GM21528 (cell line): ENCODE data around the gene DMPK.

Source experiments
- ATAC-seq: cut with Tn5 transposase; IDR thresholded peaks from one replicate; pipeline ENCODE4 v1.9.1; 2021; ENCODE audit warnings: mild to moderate bottlenecking, moderate library complexity; ENCODE audit not compliant: unreplicated experiment, low FRiP score

The DMPK gene

DNA sequence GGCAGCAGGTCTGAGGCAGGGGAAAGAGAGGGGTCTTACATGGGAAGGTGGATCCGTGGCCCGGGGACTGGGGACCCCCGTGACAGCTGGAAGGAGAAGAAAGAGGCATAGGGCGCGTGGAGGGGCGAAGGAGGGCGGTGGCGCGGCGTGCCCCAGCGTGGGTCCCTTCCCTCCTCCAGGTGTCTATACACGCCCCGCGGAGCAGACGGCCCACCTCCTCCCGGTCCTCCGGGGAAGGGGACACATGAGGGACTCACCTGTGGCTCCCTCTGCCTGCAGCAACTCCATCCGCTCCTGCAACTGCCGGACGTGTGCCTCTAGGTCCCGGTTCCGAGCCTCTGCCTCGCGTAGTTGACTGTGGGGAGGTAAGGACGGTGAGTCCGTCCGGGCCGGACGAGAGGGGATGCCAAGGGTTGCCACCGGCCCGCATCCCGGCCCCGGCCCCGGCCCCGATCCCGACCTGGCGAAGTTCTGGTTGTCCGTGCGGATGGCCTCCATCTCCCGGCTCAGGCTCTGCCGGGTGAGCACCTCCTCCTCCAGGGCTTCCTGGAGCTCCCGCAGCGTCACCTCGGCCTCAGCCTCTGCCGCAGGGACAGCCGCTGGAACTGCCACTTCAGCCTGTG lies 10.9 kb downstream of the DMPK start:
- no peak for ATAC-seq

DNA sequence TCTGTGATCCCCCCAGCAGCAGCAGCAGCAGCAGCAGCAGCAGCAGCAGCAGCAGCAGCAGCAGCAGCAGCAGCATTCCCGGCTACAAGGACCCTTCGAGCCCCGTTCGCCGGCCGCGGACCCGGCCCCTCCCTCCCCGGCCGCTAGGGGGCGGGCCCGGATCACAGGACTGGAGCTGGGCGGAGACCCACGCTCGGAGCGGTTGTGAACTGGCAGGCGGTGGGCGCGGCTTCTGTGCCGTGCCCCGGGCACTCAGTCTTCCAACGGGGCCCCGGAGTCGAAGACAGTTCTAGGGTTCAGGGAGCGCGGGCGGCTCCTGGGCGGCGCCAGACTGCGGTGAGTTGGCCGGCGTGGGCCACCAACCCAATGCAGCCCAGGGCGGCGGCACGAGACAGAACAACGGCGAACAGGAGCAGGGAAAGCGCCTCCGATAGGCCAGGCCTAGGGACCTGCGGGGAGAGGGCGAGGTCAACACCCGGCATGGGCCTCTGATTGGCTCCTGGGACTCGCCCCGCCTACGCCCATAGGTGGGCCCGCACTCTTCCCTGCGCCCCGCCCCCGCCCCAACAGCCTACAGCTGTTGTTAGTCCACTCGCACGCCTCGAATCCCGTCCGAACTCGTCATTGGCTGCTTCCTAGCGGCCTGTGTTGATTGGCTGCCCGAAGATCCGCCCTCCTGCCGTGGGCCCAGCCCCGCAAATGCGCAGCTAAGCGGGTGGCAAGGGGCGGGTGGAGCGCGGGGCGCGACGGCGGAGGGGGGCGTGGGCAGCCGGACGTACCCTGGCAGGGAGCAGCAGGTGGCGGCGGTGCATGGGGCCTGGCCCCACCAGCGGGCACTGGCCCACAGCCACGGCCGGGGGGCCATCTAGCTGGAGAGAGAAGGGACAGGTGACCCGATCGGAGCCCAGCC lies 11.8 kb downstream of the DMPK start:
- ATAC-seq, result peak; percentile 46

DNA sequence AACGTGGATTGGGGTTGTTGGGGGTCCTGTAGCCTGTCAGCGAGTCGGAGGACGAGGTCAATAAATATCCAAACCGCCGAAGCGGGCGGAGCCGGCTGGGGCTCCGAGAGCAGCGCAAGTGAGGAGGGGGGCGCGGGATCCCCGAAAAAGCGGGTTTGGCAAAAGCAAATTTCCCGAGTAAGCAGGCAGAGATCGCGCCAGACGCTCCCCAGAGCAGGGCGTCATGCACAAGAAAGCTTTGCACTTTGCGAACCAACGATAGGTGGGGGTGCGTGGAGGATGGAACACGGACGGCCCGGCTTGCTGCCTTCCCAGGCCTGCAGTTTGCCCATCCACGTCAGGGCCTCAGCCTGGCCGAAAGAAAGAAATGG lies 12.5 kb downstream of the DMPK start:
- ATAC-seq, result no peak

DNA sequence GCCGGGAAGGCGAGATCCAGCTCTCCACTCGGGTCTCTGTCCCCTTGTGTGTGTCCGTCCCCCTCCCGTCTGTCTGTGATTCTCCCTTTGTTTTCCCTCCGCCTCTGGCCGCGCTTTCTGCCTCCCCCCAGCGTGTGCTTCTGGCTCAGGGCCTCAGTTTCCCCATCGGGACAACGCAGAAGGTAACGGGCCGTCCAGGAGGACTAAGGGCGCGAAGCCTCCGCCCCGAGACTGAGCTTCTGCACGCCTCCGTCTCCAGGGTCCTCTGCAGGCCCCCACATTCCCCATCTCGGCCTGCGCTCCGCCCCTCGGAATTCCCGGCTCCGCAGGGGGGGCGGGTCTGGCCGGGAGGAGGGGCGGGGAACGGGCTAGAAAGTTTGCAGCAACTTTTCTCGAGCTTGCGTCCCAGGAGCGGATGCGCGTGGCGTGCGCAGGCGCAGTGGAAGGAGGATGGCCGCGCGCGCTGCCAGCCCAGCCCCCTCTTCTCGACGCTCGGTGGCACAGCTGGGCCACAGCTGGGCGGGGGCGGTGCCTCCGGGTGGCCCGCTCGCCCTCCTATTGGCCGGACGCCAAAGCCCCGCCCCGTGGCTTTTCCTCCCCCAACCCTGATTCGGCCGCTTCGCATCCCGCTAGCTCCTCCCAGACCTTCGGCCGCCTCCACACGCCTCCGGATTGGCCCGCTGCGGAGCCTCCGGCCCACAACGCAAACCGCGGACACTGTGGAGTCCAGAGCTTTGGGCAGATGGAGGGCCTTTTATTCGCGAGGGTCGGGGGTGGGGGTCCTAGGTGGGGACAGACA lies 13.1 kb downstream of the DMPK start, which contains the start of gene SIX5:
Gene SIX5 (minus strand): TSS at position 269 of the 799 bp plus-strand sequence. CDS start 408 bp downstream, outside the sequence.
- peak; percentile 54 for ATAC-seq

DNA sequence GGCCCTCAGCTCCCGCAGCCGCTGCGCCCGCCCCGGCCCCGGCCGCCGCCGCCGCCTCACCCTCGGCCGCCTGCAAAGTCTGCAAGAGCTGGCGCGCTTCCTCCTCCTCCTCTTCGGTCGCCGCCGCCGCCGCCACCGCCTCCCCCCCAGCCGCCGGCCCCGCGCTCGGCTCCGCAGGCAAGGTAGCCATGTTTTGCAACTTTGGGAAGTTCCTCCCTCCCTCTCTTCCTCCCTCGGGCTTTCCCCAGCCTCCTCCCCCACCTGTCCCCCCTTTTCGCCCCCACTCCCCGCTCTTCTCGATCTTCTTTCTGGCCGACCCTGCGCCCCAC lies 13.7 kb downstream of the DMPK start:
- no peak for ATAC-seq

DNA sequence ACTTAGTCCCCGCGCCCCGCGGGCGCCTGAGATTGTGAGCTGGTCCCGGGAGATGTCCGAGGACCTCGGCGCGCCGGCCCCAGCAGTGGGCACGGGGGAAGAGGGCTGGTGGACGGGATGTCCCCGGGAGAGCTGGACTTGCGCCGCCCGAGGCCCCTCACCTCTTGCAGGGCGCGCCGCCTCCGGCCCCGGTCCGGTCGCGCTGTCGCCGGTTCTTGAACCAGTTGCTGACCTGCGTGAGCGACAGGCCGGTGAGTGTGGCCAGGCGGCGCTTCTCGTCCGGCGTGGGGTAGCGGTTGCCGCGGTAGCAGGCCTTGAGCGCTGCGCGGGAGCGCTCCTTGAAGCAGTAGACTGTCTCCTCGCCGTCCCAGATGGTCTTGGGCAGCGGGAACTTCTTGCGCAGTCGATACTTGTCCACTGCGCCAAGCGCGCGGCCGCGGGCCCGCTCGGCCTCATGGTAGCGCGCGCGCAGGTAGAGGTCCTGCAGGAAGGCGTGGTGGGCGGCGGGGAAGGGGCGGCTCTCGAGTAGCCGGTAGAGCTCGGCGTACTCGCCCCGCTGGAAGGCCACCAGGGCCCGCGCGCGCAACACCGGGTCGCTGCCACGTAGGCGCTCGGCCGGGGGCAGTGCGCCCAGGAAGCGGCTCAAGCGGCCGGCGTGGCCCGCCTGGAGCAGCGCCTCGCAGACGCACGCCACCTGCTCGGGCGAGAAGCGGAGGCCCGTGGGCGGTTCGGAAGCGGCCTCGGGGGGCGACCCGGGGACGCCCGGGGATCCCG lies 14.2 kb downstream of the DMPK start:
- ATAC-seq, result no peak

DNA sequence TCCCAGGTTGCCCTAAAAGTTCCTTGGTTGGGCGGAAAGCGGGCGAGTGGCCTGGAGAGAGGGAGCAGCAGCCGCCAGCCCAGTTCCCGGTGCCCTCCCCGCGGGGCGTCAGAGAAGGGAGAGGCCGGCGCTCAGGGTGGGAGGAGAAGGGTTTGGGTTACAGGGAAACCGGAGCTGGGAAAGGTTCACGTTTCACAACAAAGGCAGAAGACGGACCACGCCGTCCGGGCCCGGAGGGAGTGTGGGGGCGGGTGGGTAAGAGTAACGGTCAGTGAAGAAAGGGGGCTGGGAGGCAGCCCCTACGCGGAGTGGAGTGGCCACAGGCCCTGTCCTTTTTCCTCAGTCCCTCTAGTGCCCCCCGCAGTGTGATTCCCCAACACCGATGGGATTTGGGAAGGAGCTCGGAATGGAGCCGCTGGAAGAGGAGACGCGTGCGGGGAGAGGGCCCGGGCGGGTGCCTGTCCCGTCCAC lies 14.8 kb downstream of the DMPK start:
- ATAC-seq, result no peak

DNA sequence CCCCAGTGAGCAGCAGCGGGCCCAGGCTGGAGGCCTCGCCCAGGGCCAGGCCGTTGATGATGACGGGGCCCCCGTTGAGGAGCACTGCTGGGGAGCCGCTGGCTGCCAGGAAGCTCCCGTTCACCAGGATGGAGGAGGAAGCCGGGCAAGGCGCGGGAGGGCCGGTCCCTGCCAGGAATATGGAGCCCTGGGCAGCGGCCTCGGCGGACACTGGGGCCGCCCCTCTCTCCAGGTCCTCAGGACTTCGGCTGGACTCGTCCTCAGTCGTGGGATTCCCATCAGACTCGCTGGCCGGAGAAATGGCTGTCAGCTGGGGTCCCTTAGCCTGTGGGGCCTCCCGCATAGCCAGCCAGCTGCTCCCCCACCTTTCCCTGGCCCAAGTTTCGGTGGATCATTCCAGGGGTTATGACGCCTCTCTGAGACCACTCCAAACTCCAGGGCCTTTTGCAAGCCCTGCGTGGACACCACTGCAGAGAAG lies 15.4 kb downstream of the DMPK start:
- no peak for ATAC-seq

DNA sequence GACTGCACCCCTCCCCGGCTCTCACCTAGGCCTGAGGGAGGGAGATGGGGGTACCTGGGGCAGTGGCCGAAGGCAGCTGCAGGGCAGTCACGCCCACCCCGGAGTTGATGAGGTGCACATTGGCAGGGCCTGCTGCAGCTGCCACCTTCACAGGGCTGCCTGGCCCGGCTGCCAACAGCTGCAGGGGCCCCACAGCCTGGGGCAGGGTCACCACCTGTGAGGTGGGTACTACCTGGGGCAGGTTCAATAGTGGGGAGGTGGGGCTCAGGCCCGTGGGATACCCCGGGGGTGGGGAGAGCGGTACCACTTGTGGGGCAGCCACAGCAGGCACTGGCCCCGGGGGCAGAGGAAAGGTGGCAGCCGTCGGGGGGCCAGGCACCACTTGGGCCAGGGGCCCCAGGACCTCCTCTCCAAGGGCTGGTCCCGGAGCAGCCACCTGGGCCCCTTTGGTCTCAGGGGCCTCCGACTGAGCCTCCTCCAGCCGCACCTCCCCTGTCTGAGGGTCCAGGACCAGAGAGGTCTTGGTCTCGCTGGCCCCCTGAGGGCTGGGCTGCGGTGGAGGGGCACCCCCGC lies 15.9 kb downstream of the DMPK start:
- ATAC-seq, result no peak

DNA sequence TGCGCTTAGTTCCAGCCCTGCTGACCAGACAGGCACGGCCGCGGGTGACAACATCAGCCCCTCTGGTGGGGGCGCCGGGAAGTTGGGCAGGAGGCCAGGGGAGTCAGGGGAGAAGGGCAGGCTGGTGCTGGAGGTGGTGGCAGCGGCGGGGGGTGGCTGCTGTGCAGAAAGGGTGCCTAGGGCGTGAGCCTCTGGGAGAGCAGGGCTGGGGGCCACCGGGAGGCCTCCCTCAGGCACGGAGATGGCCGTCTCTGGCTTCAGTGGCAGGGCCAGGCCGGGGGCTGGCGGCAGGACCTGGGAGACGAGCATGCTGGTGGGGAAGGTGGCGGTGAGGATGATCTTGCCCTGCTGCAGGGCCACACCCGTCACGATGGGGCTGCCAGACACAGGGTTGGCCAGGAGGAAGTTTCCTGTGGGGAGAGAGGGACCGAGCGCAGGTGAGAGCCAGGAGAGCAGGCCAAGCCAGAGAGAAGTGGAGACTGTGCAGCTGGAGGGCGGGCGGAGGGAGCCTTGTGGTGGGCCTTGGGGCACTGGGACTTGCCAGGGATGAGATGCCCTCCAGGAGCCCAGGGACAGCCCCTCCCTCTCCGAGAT lies 16.5 kb downstream of the DMPK start:
- no peak for ATAC-seq

DNA sequence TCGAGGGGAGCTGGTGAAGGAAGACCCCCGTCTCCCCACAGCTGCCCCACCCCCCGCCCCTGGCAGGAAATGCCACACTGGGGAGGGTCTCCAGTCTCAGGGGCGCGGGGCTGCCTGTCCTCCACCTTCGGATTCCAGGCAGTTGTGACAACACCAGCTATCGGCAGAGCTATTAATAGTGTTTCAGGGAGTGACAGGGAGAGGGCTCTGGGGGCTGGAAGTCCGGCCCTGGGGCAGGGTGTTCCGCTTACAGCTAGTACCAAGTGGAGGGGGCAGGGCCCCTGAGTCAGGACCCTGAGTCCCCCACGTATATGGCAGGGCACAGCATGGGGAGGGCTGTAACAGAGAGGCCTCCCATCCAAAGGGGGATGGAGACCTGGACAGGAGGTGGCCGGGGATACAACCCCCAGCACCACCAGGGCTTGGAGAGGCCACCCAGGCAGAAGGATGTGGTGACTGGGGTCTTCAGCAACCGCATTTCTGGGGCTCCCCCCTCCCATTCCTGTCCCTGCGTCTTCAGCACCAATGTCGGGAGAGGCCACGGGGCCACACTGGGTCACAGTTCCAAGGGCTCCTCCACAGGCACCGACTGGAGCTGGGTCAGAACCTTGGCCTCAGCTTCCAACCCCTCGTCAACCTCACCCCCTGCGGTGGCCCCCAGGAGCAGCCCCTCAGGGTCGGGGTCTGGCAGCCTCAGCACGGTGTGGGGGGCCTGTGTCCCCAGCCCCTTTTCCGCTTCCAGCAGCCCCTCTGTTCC lies 17.2 kb downstream of the DMPK start:
- no peak for ATAC-seq

DNA sequence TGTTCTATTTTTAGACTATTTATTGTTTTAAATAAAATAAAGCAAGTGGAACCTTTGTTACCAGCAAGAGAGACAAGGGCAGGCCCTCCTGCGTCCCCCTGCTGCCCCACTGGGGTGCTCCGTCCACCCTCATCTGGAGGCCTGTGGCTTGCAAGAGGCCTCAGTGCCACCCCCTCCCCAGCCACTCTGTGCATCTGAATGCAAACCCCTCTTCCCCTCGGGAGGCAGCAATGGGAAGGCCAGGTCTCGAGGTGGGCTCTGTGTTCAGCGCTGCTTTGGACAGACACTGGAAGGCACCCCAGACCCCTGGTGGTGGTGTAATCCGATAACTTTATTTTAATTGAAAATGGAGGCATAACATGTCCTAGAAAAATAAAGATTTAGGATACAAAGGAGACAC lies 17.8 kb downstream of the DMPK start:
- ATAC-seq, result no peak

DNA sequence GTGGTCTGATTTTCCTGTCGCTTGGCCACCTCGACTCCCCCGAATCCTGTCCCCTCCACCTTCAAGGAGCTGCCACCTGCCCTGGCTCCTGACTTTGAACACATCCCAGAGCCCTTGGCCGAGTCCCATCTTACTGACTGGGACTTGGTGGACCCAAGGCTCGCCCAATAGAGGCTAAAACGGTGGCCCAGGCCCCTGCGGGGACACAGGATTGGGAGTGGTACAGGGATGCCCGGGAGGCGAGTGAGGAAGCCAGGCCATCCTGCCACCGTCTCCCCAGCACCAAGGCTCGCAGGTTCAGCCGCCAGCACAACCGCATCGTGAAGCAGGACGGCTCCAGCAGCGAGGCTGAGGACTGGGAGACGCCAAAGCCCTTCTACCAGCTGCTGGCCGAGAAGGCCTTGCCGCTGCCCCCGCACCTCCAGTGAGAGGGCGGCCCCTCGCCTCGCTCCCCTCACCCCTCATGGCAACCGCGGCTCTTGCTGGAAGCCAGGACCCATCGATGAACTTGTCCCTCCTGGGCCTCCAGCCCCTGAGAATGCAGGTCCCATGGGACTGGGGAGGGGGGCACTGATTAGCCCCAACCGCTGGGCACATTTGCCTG lies 18.5 kb downstream of the DMPK start:
- ATAC-seq, result no peak

DNA sequence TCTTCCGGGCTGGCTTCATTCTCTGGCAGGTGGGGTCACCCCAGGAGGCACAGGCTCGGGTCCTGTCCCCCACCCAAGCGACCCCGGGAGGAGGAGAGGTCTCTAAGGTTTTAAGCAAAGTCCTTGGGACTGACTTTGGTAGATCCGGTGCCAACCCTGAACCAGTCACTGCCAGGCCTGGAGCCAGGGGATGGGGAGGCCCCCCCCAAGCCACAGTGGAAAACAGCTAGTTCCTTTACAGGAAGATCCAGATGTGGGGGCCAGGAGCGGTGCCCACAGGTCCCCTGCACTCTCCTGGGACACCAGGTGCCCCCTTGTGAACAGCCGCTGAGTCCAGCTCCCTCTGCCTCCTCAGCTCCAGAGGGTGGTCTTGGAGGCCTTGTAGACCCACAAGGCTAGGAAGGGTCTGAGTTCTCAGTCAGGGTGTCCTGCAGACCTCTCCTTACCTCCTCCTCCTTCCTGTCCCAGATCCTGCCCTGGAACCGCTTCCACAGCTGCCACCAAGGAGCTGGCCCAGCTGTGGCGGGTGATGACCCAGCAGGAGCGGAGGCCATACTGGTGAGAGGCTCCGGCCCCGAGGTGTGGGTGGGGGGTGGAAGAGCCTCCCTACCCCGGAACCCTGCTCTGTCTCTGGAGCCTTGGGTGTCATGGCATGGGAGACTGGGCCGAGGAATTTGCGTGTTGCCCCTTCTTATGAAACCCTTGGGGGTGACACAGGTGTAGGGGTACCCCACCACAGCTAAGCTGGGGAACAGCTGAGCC lies 19.2 kb downstream of the DMPK start:
- no peak for ATAC-seq

DNA sequence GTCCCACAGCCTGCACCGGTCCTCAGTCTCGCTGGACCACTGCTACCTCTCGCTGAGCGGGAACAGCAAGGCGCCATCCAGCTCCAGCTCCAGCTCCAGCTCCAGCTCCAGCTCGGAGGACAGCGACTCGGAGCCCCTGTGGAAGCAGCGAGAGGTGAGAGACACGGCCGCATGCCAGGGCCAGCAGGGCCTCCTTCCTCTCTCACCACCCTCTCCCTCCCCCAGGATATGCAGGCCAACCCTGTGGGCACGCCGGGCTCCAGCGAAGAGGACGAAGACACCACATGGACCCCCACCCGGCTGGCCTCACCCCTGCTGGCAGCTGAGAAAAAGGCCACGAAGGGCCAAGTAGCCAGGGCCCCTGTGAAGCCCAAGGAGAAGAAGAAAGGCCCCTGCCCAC lies 20.6 kb downstream of the DMPK start:
- no peak for ATAC-seq

DNA sequence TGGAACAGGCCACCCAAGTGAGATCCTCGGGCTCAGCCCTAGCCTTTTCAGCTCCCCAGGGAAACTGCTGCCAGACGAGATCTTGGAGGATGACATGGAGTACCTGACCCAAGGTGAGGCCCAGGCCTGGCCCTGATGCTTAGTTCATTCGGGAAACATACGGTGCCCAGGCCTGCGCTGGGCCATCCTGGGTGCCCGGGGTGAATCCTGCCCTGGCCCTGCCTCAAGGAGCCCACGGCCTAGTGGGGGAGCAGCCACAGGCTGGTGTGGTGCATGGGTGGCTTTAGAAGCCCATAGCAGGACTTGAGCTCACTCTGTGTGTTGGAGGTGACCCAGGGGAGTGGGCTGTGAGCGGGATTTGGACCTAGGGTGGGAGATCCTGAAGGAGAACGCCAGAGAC lies 23.4 kb downstream of the DMPK start:
- ATAC-seq, result no peak

DNA sequence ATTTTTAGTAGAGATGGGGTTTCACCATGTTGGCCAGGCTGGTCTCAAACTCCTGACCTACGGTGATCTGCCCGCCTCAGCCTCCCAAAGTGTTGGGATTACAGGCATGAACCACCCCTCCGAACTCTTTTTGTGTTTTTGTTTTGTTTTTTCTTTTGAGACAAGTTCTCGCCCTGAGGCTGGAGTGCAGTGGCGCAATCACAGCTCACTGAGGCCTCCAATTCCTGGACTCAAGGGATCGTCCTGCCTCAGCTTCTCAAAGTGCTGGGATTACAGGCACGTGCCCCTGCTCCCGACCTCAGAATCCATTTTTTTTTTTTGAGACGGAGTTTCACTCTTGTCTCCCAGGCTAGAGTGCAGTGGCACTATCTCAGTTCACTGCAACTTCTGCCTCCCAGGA lies 24.6 kb downstream of the DMPK start:
- ATAC-seq, result no peak

DNA sequence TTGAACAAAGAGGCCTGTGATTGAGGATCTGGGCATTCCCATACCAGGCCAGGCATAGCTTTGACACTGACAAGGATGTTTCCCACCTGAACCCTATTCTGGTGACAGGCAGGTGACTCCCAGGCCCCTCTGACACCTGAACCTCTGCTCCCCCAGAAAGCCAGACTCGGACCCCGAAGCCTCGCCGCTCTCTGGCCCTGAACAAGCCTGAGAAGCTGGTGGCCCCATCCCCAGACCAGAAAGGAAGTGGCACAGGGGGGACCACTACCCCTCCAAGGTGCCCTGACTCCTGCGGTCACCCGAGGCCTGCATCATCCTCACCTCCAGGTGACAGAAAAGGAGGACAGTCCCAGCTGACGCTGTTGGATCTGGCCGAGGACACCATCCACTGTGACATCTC lies 28.0 kb downstream of the DMPK start:
- ATAC-seq, result no peak
